SW 1271 (cell line): ENCODE measurements around the gene TBC1D3K.
"Not testable (repeated sequence)": the region's sequence is repeated elsewhere in the genome, so short reads cannot be mapped to it uniquely, and the experiment has no call there.

Experiments used
- DNase-seq, 2 experiments: peaks; one replicate each; lab custom pipeline; 2025; lab: John Stamatoyannopoulos, UW

Gene TBC1D3K

DNA sequence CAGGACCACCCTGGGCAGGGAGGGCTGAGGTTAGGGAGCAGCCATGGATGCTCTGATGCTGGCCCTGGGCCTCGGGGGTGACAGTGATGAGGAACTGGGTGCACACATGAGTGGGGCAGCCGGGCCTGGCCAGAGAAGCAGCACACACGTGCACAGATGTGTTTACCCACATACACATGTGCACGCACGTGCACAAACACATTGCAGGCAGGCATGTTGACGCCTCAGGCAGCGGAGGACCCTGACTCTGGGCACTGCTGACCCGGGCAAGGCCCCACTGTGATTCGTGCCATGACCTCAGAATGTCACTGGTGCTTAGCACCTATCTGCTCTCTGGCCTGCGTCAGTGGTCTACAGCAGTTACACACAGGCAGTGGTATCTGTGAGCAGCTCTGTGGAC lies at the start of gene TBC1D3K:
Gene TBC1D3K, plus strand, starts transcription at position 301 of the 400 bp plus-strand sequence. CDS start 1,585 bp downstream, outside the sequence.
- DNase-seq, result not testable (repeated sequence)

DNA sequence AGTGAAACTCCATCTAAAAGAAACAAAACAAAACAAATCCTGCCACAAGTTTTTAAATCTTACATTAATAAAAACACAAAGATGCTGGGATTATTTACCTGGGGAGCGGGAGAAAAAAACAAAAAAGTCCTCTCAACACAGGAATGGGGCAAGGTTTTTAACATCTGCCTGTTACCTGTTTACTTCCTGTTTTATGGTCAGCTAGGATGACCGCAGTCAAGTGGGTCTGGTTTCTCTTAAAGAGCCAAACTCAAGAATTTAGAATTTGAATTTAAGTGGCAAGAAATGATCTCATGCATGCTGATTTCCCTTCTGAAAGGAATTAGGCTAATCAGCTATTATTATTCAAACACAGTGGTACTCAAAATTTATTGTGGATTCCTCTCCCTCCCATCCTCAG lies 39.7 kb upstream of the TBC1D3K start:
- DNase-seq, result no peak

- DNase-seq, result no peak
Observed at GRCh38 chr17:37885136-37885535, 39.1 kb upstream of the TBC1D3K start.

GRCh38 chr17:37888881-37889280 lies 35.3 kb upstream of the TBC1D3K start:
- no peak for DNase-seq

DNA sequence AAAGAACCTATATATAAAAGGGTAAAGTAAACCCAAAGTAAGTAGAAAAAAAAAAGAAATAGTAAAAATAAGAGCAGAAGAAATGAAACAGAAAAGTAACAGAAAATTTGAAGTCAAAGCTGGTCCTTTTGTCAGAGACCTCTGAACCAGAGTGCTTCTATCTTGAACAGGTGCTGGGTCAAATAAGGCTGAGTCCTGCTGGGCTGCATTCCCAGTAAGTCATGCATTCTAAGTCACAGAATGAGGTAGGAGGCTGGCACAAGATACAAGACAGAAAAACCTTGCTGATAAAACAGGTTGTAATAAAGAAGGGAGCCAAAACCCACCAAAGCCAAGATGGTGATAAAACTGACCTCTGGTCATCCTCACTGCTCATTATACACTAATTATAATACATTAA lies 27.3 kb upstream of the TBC1D3K start:
- DNase-seq, result not testable (repeated sequence)
